Epithelial cell of prostate (primary cell): ENCODE data around the gene FAM24B.
A peak's percentile ranks its signal among the peaks of the same experiment; 100 is the strongest.
"Not testable (repeated sequence)": the region's sequence is repeated elsewhere in the genome, so short reads cannot be mapped to it uniquely, and the experiment has no call there.

Source experiments
- DNase-seq: peaks from one replicate; pipeline ENCODE4 v3.0.0-alpha.2; 2011; ENCODE audit warnings: low read depth, low spot score
- H3K27ac ChIP-seq: fragments of 450-650 bp; 2 replicates; pipeline ENCODE4 v1.5.1; 2017; ENCODE audit warnings: mild to moderate bottlenecking

The FAM24B gene

DNA sequence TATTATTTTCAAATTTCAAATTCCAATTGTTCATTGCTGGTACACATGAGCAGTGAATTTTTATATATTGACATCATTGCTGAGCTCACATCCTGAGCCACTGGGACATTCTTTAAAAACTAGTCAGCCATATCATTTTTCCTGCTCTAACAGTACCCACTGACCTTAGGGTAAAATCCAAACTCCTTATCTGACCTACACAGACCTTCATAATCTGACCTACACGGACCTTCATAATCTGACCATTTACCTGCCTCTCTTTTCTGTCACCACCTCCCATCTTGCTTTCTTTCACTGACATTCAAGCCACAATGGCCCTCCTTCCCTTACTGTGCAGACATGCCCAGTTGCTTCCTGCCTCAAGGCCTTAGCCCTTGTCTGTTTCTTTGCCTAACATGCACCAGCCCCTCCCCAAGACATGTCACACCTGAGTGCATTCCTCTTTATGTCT lies 17.6 kb downstream of the FAM24B start:
- H3K27ac ChIP-seq: peak overlapping the region; percentile 90
- no peak for DNase-seq

GRCh38 chr10:122859527-122859926 lies 19.9 kb downstream of the FAM24B start:
- no peak for DNase-seq
- no peak overlapping the region for H3K27ac ChIP-seq

DNA sequence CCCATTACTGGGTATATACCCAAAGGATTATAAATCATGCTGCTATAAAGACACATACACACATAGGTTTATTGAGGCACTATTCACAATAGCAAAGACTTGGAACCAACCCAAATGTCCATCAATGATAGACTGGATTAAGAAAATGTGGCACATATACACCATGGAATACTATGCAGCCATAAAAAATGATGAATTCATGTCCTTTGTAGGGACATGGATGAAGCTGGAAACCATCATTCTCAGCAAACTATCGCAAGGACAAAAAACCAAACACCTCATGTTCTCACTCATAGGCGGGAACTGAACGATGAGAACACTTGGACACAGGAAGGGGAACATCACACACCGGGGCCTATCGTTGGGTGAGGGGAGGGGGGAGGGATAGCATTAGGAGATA lies 21.3 kb downstream of the FAM24B start:
- not testable (repeated sequence) for H3K27ac ChIP-seq, DNase-seq

- no peak for DNase-seq
- no peak overlapping the region for H3K27ac ChIP-seq
These were observed 22.5 kb downstream of the FAM24B start for GRCh38 chr10:122856902-122857301.

DNA sequence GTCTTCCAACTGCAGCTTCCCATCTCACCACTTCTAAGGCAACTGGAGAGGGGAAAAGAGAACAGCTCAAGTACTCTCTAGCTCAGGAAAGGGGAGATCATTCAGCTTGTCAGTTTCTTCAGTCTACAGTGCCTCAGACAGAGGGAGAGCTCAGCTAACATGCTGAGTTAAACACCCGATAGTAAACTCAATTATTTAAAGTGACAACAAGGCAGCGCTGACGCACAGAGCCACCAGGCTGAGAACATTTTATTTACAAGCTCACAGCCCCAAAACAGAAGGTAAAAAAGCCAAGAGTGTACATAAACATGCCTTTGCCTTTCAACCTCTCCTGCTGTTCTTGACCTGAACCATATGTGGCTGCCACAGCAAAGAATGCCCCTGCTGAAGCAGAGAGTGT lies 23.6 kb downstream of the FAM24B start:
- H3K27ac ChIP-seq: peak overlapping the region; percentile 52

DNA sequence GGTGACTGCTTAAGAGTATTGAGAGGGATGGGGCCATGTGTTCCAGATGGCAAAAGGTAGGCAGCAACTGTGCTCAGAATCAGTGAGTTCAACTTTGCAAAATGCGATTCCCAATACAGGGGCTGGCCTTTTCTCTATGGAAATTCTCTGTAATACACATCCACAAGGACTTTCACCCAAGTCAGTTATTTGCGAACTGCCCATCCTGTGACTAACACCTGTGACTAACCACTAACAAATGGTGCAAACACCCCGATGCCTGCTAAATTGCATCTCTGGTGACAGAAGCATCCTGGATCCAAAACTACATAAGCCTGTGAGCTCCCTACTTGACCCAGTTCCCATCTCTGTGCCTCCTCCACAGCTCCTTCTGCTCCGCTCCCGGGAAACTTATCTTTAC lies 24.7 kb downstream of the FAM24B start:
- DNase-seq: no peak
- peak overlapping the region; percentile 52 for H3K27ac ChIP-seq

More for the DNA sequence above, 23.6 kb downstream of the FAM24B start:
- DNase-seq: no peak

DNA sequence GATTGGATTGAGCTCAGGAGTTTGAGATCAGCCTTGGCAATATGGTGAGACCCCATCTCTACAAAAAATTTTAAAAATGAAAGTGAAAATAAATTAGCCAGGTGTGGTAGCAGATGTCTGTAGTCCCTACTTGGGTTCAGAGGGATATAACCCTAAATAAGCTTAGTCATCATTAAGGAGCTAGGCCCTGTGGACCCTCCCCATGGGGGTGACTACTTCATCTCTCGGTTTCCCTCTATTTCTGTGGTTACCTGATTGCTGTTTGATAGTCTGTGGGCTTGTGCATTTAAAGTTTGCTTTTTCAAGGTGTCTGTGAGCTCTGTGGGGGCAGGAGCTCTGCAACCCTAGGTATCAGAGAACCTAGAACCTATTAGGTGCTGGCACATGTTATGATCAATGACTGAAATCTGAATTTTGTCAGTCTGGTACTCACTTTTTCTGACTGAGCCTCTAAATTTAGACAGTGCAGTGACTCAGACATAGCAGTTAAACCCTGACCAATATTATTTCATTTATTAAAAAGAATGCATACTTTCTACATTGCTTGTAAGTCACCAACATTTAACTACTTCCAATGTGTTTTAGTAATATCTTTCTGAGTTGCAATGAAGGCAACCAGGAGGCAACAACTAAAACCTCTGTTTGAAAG lies 25.6 kb downstream of the FAM24B start:
- peak overlapping the region; percentile 52 for H3K27ac ChIP-seq
- no peak for DNase-seq

DNA sequence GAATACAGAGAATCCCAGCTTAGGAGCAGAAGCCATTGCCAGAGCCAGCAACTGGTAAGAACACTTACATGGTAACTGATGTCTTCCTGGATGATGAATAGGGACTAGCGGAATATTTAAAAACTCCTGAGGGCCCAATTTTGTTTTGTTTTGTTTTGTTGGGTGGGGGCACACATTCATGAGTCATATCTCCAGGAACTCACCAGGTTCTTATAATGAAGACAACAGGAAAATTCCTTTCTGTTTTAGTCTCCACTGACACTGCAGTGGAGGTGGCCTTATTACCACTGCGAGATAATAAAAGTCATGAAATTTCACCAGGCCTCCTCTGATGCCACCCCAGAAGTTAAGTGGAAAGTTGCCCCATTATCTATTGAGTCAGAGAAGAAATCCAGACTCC lies 27.1 kb downstream of the FAM24B start:
- DNase-seq: no peak
- H3K27ac ChIP-seq: no peak overlapping the region

DNA sequence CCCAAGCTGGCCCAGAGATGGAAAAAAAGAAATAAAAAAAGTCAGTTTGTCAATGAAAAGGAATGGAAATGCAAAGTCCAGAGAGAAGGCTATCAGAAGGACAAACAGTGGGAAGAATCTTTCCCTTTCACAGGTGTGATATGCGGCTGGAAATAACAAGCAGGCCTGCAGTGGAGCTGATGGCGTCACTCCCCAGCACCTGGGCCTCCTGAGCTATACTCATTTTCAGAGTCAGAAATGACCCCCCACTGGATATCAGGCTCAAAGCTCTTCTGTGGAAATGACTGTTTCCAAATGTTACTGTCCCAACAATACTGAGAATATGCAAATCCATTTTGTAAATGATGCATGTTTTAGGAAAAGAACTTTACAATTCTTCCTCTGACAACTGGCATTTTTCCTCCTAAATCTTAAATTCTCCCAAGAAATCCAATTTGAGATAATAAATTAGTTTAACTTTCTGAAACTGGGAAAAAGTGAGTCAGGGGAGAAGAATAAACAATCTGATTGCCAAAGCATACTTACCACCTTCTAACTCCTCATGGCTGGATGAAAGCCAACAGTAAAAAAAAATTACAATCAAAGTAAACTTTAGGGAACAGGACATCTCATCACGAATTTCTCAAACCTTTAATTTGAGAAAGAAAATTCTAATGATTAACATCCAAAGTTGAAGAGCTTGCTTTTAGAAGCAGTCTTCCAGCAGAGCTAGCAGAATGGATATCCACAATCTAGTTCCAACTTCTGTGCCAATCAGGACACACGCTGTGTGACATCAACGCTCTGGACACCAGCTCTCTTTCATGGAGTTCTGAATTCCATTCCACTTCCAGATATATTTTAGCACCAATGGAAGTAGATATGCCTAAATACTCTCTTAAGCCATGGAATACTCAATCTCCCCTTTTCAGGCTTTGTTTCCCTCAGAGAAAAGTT lies 28.4 kb downstream of the FAM24B start:
- H3K27ac ChIP-seq: no peak overlapping the region
- no peak for DNase-seq

DNA sequence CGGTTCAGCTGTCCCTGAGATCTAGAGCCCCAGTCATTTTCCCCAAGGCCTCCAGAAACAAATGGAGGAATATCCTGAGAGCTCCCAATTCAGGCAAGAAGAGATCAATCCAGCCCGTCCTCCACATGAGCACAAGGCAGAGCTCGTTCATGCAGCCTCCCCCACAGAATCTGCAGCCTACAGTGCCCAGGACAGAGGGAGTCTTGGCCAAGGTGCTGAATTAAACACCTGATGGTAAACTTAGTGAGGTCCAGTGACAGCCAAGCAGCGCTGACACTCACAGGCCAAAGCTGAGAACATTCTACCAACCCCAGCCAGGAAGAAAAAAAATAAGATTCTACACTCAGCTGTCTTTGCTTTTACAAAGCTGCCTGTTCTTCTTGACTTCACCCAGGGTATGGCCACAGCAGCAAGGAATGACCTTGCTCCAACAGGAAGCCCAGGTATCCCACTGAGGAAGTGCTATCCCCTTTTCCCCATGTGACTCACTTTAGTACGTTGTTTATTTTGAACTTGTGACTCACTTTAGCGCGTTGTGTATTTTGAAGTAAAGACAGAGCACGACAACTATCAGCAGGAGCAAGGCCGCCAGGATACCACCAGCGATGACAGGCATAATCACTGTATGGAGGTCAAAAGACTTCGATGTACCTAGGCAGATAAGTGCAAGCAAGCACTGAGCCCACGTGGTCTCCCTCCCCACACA lies 29.3 kb downstream of the FAM24B start:
- DNase-seq: no peak
- H3K27ac ChIP-seq: no peak overlapping the region

- no peak for DNase-seq
- no peak overlapping the region for H3K27ac ChIP-seq
These were observed 30.3 kb downstream of the FAM24B start for GRCh38 chr10:122849090-122849489.

DNA sequence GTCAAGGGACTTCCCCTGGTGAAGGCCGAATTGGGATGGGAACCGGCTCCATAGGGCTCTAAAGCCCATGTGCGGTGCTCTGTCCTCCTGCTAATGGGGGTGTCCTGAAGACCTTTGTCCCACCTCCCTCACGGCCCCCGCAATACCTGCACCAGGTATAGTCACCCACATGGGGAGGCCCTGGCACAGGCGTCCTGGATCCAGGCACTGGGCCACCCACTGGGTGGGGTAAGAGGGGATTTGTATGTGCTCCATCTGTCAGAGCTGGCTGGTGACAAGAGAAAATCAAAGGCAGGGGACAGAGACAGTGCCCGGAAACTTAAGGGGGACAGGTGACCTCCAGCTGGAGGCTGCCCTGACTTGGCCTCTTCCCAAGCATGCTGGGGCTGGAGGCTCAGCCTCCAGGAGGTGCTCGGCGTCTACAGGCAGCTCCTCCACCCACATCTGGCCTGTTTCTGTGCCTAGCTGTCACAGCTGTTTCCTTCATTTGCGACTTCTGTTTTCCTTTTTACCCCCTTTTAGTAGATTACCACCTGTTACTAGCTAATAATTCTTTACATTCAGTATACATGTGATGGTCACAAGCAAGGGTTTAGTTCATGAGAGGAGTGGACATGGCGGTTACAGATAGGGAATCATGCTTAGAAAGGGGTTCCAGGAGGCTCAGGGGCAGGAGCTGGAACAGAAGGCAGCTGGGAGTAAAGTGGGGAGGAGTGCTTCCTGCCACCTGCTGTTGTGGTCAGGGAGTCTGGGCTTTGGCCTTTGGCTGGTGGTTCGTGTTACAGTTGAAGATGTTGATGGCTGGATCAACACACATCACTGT lies 31.4 kb downstream of the FAM24B start:
- no peak overlapping the region for H3K27ac ChIP-seq
- no peak for DNase-seq

DNA sequence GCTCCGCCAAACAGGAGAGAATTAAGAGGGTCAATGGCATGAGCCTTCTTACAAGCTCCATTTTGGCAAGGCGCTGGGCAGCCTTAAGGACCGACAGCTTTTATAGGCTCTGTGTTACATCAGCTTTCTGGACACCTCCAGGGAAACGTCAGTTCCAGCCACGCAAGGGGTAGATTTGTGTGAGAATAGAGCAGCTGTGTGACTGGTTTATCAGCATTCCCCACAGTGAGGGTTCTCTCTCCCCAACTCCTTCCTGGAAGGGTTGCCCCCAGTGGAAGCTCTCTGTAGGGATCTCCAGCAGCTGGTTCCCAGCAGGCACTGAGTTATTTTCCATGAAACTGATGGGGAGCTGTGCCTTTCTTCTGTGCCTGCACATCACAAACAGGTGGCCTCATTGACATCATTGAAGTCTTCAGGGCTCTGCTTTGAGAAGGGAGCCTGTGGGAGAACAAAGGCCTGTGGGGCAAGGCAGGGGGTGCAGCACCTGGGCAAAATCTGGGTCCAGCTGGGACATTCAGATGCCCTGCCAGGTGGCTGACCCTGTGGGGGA lies 33.5 kb downstream of the FAM24B start, which contains the start of gene CUZD1:
Gene CUZD1, minus strand, starts transcription at position 75 of the 550 bp plus-strand sequence. Its CDS starts 14 bp downstream, at position 61.
- no peak for DNase-seq
- no peak within 1 kb of the TSS for H3K27ac ChIP-seq

- no peak for DNase-seq
- H3K27ac ChIP-seq: no peak overlapping the region
These were observed 35.2 kb downstream of the FAM24B start for GRCh38 chr10:122844146-122844545.

- H3K27ac ChIP-seq: no peak overlapping the region
- DNase-seq: no peak
These were observed 37.8 kb downstream of the FAM24B start for GRCh38 chr10:122841569-122841968.

DNA sequence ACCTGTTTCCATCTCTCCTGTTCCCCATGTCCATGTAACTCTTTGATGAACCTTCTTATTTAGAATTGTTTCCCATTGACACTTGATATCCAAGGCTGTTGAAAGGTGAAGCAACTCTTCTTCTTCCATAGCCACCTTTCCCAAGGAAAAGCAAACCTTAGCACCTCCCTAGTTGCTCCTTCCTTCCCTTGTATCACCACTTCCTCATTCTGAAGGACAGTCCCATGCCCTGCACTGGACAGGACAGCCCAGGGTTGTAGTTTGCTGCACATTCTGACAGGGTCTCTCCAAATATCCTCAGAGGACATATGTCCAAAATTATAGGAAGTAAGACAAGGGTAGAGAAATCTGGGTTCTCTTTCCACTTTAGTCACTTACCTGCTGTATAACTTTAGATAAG lies 39.9 kb downstream of the FAM24B start:
- no peak overlapping the region for H3K27ac ChIP-seq
- no peak for DNase-seq

DNA sequence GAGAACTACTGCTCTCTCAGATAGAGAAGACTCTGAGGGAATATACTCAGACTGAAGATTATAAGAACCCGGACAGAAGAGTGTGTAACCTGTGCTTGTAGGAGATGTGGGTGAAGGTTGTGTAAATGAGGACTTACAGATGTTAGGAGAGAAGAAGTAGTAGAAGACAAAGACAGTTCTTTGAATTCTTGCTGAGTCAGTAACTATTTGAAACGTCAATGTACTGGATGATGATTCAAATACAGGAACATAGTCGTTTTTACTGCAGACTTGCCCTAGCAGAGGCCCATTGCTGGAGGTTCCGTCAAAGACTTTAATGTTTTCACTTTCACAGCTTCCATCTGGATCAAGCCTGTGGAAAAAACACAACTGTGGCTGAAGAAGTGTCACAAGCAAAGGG lies 40.5 kb downstream of the FAM24B start:
- DNase-seq: no peak

DNA sequence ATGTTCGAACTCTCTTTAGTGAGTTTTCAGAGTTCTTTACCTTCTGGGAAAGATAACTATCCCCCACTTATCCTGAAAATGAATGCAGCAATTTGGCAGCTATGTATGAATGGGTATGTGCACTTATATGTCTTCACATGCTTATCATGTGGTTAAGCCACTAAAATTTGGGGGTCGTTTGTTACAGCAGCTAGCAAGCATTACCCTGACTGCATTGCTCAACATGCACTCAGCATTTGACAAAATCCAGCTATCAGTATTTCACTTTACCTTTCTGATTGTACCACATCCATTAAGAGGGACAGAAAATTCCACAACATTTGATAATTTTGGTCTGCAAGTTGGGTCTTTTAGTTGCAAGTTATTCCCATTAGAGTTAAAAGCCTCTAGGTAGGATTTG lies 43.5 kb downstream of the FAM24B start:
- DNase-seq: no peak
- H3K27ac ChIP-seq: no peak overlapping the region

More for the DNA sequence above, 40.5 kb downstream of the FAM24B start:
- H3K27ac ChIP-seq: no peak overlapping the region

- H3K27ac ChIP-seq: no peak overlapping the region
- no peak for DNase-seq
These were observed 48.4 kb downstream of the FAM24B start for GRCh38 chr10:122830965-122831353.
